Activated naive CD8-positive, alpha-beta T cell treated with anti-CD3 and anti-CD28 coated beads, Interleukin-2, amount 50 U/mL, for 24 hours (primary cell): ENCODE measurements around the gene ACSS1.

Experiments used
- ATAC-seq: fragments of 150-1000 bp; cut with Tn5 transposase; one replicate; pipeline ENCODE4 v1.10.0; 2021
- DNase-seq: peaks from one replicate; pipeline ENCODE4 v3.0.0; 2021
- H3K27ac Mint-ChIP-seq: one replicate; pipeline ENCODE4 v1.8.0; 2021; ENCODE audit warnings: mild to moderate bottlenecking, mixed read lengths
- H3K27me3 Mint-ChIP-seq: one replicate; pipeline ENCODE4 v1.8.0; 2021; ENCODE audit warnings: mixed read lengths
- H3K36me3 Mint-ChIP-seq: one replicate; pipeline ENCODE4 v1.8.0; 2021; ENCODE audit warnings: low read depth, mixed read lengths
- H3K4me1 Mint-ChIP-seq: one replicate; pipeline ENCODE4 v1.8.0; 2021; ENCODE audit warnings: mixed read lengths
- H3K4me3 Mint-ChIP-seq: one replicate; pipeline ENCODE4 v1.8.0; 2021; ENCODE audit warnings: mild to moderate bottlenecking, moderate library complexity, mixed read lengths
- H3K9me3 Mint-ChIP-seq: one replicate; pipeline ENCODE4 v1.8.0; 2021; ENCODE audit warnings: mixed read lengths

ACSS1 gene

GRCh38 chr20:25048519-25048952, 9.4 kb downstream of the ACSS1 start:
- no peak for DNase-seq
- Mint-ChIP-seq H3K4me1 (peaks cover 28% of the 10 kb centered on the region), H3K4me3 (no peak overlapping the region), H3K27me3 (no peaks in the 10 kb centered on the region), H3K27ac (no peak overlapping the region), H3K9me3 (no peaks in the 10 kb centered on the region), H3K36me3 (no peaks in the 10 kb centered on the region)
- ATAC-seq, result no peak

GRCh38 chr20:25047766-25048165, 10.2 kb downstream of the ACSS1 start:
- ATAC-seq, result no peak
- H3K27me3 Mint-ChIP-seq, result no peaks in the 10 kb centered on the region
- no peaks in the 10 kb centered on the region for H3K9me3 Mint-ChIP-seq
- H3K36me3 Mint-ChIP-seq, result no peaks in the 10 kb centered on the region
- no peak overlapping the region for H3K4me3 Mint-ChIP-seq
- no peak overlapping the region for H3K27ac Mint-ChIP-seq
- peaks cover 27% of the 10 kb centered on the region for H3K4me1 Mint-ChIP-seq
- no peak for DNase-seq

- no peaks in the 10 kb centered on the region for H3K27me3 Mint-ChIP-seq
- no peak overlapping the region for H3K4me3 Mint-ChIP-seq
- no peaks in the 10 kb centered on the region for H3K36me3 Mint-ChIP-seq
- H3K4me1 Mint-ChIP-seq, result peaks cover 27% of the 10 kb centered on the region
- no peak for DNase-seq
- no peak overlapping the region for H3K27ac Mint-ChIP-seq
- no peaks in the 10 kb centered on the region for H3K9me3 Mint-ChIP-seq
- ATAC-seq, result no peak
These were observed 10.9 kb downstream of the ACSS1 start for GRCh38 chr20:25046736-25047666.

- no peaks in the 10 kb centered on the region for H3K36me3 Mint-ChIP-seq
- H3K4me3 Mint-ChIP-seq, result no peak overlapping the region
- ATAC-seq (no peak), DNase-seq (no peak)
- H3K27me3 Mint-ChIP-seq, result no peaks in the 10 kb centered on the region
- H3K27ac Mint-ChIP-seq, result no peak overlapping the region
- peaks cover 28% of the 10 kb centered on the region for H3K4me1 Mint-ChIP-seq
- H3K9me3 Mint-ChIP-seq, result no peaks in the 10 kb centered on the region
These were observed 11.7 kb downstream of the ACSS1 start for GRCh38 chr20:25046181-25046641.

GRCh38 chr20:25045343-25045712, 12.6 kb downstream of the ACSS1 start:
- Mint-ChIP-seq H3K4me3 (no peak overlapping the region), H3K4me1 (peaks cover 28% of the 10 kb centered on the region), H3K36me3 (no peaks in the 10 kb centered on the region), H3K27me3 (no peaks in the 10 kb centered on the region), H3K9me3 (no peaks in the 10 kb centered on the region), H3K27ac (no peak overlapping the region)
- no peak for ATAC-seq
- no peak for DNase-seq

- Mint-ChIP-seq H3K27ac (no peak overlapping the region), H3K36me3 (no peaks in the 10 kb centered on the region), H3K9me3 (no peaks in the 10 kb centered on the region), H3K4me1 (peaks cover 26% of the 10 kb centered on the region), H3K27me3 (no peaks in the 10 kb centered on the region), H3K4me3 (no peak overlapping the region)
- ATAC-seq (no peak), DNase-seq (no peak)
These were observed 13.1 kb downstream of the ACSS1 start for GRCh38 chr20:25044660-25045342.

- Mint-ChIP-seq H3K27ac (no peak overlapping the region), H3K9me3 (no peaks in the 10 kb centered on the region), H3K4me1 (peaks cover 24% of the 10 kb centered on the region), H3K4me3 (no peak overlapping the region), H3K36me3 (no peaks in the 10 kb centered on the region), H3K27me3 (no peaks in the 10 kb centered on the region)
- ATAC-seq (no peak), DNase-seq (no peak)
These were observed 13.7 kb downstream of the ACSS1 start for GRCh38 chr20:25044261-25044560.

- Mint-ChIP-seq H3K9me3 (no peaks in the 10 kb centered on the region), H3K27me3 (no peaks in the 10 kb centered on the region), H3K4me1 (peaks cover 24% of the 10 kb centered on the region), H3K4me3 (no peak overlapping the region), H3K27ac (no peak overlapping the region), H3K36me3 (no peaks in the 10 kb centered on the region)
- DNase-seq (no peak), ATAC-seq (no peak)
These were observed 14.3 kb downstream of the ACSS1 start for GRCh38 chr20:25043499-25044260.

GRCh38 chr20:25042531-25043498, 15.1 kb downstream of the ACSS1 start:
- ATAC-seq (peak; percentile 57), DNase-seq (peak; percentile 44)
- no peaks in the 10 kb centered on the region for H3K36me3 Mint-ChIP-seq
- peak overlapping the region; percentile 94 for H3K27ac Mint-ChIP-seq
- H3K9me3 Mint-ChIP-seq, result no peaks in the 10 kb centered on the region
- peaks cover 31% of the 10 kb centered on the region for H3K4me1 Mint-ChIP-seq
- H3K4me3 Mint-ChIP-seq, result no peak overlapping the region
- no peaks in the 10 kb centered on the region for H3K27me3 Mint-ChIP-seq

GRCh38 chr20:25041813-25042530, 16.0 kb downstream of the ACSS1 start:
- Mint-ChIP-seq H3K27ac (peak overlapping the region; percentile 94), H3K4me1 (peaks cover 39% of the 10 kb centered on the region), H3K4me3 (no peak overlapping the region), H3K27me3 (no peaks in the 10 kb centered on the region), H3K9me3 (no peaks in the 10 kb centered on the region), H3K36me3 (no peaks in the 10 kb centered on the region)
- DNase-seq (no peak), ATAC-seq (no peak)

- Mint-ChIP-seq H3K4me3 (no peak overlapping the region), H3K9me3 (no peaks in the 10 kb centered on the region), H3K4me1 (peaks cover 54% of the 10 kb centered on the region), H3K27ac (no peak overlapping the region), H3K36me3 (no peaks in the 10 kb centered on the region), H3K27me3 (no peaks in the 10 kb centered on the region)
- no peak for ATAC-seq
- DNase-seq, result no peak
These were observed 17.5 kb downstream of the ACSS1 start for GRCh38 chr20:25040438-25040831.

GRCh38 chr20:25039697-25040437, 18.1 kb downstream of the ACSS1 start:
- no peak overlapping the region for H3K27ac Mint-ChIP-seq
- no peak overlapping the region for H3K4me3 Mint-ChIP-seq
- H3K36me3 Mint-ChIP-seq, result no peaks in the 10 kb centered on the region
- no peaks in the 10 kb centered on the region for H3K27me3 Mint-ChIP-seq
- DNase-seq, result no peak
- no peaks in the 10 kb centered on the region for H3K9me3 Mint-ChIP-seq
- ATAC-seq, result no peak
- H3K4me1 Mint-ChIP-seq, result peaks cover 57% of the 10 kb centered on the region

GRCh38 chr20:25038591-25039015, 19.3 kb downstream of the ACSS1 start:
- ATAC-seq, result no peak
- no peaks in the 10 kb centered on the region for H3K27me3 Mint-ChIP-seq
- H3K9me3 Mint-ChIP-seq, result no peaks in the 10 kb centered on the region
- peaks cover 56% of the 10 kb centered on the region for H3K4me1 Mint-ChIP-seq
- H3K36me3 Mint-ChIP-seq, result no peaks in the 10 kb centered on the region
- H3K27ac Mint-ChIP-seq, result no peak overlapping the region
- H3K4me3 Mint-ChIP-seq, result no peak overlapping the region
- no peak for DNase-seq
